ENCODE results near the gene ZNF367. TPM values are rescaled to one million over a fixed set of nuclear protein-coding genes. Genes with fewer than 3 reads are reported as not detected.

ZNF367 gene
- total RNA-seq, 1 donor from 2014 or later = 4.3 TPM

DNA sequence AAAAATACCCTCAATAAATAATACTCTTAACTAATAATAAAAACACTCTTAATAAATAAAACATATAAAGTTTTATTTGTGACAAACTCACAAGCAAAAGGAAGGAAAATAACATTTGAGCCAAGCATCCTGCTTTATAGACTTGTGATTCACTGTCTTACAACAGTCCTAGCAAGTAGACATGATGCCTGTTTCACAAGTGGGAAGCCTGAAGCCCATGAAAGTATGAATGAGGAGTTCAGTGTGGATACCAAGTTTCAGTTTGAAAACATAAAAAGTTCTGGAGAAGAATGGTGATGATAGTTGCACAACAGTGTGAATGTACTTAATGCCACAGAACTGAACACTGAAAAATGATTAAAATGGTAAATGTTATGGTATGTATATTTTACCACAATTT, 42.7 kb upstream of the ZNF367 start:
- no peak overlapping the region for H3K27ac Mint-ChIP-seq
- no peak for ATAC-seq (ENCODE audit: low read depth)

DNA sequence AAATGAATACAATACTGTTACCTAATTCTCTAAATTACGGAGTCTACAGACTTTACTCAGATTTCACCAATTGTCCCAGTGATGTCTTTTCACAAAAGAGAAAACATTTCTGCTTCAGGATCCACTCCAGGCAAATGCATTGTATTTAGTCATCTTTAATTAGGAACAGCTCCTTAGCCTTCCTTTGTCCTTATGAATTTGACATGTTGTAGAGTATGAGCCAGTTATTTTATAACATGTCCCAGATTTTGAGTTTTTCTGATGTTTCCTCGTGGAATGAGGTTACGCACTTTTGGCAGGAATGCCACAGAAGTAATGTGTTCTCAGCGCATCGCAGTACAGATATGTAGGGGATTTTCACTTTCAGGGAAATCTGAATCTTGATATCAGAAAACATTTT, 42.3 kb upstream of the ZNF367 start:
- CTCF ChIA-PET = interaction anchor here (1.3 kb wide), 1 partner anchor 11 kb away, joined by 3 read pairs; the partner anchor contains the start of gene HABP4
- intact Hi-C loops (cut with micrococcal nuclease) = no loop called here

More for the DNA sequence above, 42.7 kb upstream of the ZNF367 start:
- H3K9me3 Mint-ChIP-seq = no peaks in the 10 kb centered on the region
- ChIA-PET CTCF (interaction anchor here (1.3 kb wide), 1 partner anchor 11 kb away, joined by 3 read pairs; the partner anchor contains the start of gene HABP4), POLR2A (no interaction called here)
- H3K36me3 Mint-ChIP-seq (ENCODE audit: low read depth) = peaks cover 27% of the 10 kb centered on the region
- no peak overlapping the region for H3K4me3 Mint-ChIP-seq
- no peaks in the 10 kb centered on the region for H3K27me3 Mint-ChIP-seq
- no peak for DNase-seq
- intact Hi-C loops (cut with micrococcal nuclease) = no loop called here
- no peaks in the 10 kb centered on the region for H3K4me1 Mint-ChIP-seq
- TF ChIP-seq, protein P1, sequence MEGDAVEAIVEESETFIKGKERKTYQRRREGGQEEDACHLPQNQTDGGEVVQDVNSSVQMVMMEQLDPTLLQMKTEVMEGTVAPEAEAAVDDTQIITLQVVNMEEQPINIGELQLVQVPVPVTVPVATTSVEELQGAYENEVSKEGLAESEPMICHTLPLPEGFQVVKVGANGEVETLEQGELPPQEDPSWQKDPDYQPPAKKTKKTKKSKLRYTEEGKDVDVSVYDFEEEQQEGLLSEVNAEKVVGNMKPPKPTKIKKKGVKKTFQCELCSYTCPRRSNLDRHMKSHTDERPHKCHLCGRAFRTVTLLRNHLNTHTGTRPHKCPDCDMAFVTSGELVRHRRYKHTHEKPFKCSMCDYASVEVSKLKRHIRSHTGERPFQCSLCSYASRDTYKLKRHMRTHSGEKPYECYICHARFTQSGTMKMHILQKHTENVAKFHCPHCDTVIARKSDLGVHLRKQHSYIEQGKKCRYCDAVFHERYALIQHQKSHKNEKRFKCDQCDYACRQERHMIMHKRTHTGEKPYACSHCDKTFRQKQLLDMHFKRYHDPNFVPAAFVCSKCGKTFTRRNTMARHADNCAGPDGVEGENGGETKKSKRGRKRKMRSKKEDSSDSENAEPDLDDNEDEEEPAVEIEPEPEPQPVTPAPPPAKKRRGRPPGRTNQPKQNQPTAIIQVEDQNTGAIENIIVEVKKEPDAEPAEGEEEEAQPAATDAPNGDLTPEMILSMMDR (IDR thresholded peaks at IDR 0.05) = no peak

DNA sequence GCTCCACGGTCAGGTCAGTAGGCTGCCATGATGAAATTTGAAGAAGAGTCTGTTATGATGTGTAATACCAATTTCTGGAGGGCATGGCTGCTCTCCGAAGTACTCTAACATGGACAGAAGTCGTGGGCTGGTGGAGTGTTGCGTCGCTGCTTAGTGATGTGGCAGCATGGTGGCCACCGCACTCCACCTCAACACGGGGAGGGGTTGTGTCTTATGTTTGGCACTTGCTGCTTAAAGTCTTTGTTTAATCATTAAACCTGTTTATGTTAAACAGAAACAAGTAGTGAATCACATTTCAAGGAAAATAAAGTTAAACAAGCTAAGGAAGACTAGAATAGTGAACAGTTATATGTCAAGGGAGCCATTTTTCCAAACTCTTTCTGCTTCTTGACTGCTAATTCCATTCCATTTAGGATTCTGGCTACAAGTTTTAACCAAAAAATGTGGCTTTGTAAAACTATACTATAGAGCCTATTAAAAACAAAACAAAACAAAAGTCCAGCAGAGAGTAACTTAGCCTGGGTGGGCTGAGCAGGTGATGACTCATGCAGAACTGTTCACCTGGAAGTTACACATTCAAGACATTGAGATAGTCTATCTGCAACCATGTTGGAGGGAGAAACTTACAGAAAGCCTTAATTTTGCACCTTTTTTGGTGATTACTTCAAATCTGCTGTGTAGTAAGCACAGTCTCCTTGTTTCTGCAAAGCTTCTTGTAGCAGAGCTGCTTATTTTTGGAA, 41.3 kb upstream of the ZNF367 start:
- ChIA-PET POLR2A (no interaction called here), CTCF (no interaction called here)
- Mint-ChIP-seq H3K4me1 (no peaks in the 10 kb centered on the region), H3K27ac (no peak overlapping the region), H3K36me3 (ENCODE audit: low read depth) (peaks cover 17% of the 10 kb centered on the region), H3K27me3 (no peaks in the 10 kb centered on the region), H3K9me3 (no peaks in the 10 kb centered on the region), H3K4me3 (no peak overlapping the region)
- no peak for ATAC-seq (ENCODE audit: low read depth)
- TF ChIP-seq, protein P1 (IDR thresholded peaks at IDR 0.05) = no peak
- intact Hi-C loops (cut with micrococcal nuclease) = loop anchor here (10.0 kb wide), 1 partner anchor 395 kb away; the partner anchor contains the start of gene ZNF782
- DNase-seq = no peak

More for the DNA sequence above, 42.3 kb upstream of the ZNF367 start:
- no peak for DNase-seq
- Mint-ChIP-seq H3K27ac (no peak overlapping the region), H3K9me3 (no peaks in the 10 kb centered on the region), H3K4me1 (no peaks in the 10 kb centered on the region), H3K36me3 (ENCODE audit: low read depth) (peaks cover 22% of the 10 kb centered on the region), H3K4me3 (no peak overlapping the region), H3K27me3 (no peaks in the 10 kb centered on the region)
- ATAC-seq (ENCODE audit: low read depth) = no peak
- POLR2A ChIA-PET = no interaction called here
- TF ChIP-seq, protein P1 (IDR thresholded peaks at IDR 0.05) = no peak

DNA sequence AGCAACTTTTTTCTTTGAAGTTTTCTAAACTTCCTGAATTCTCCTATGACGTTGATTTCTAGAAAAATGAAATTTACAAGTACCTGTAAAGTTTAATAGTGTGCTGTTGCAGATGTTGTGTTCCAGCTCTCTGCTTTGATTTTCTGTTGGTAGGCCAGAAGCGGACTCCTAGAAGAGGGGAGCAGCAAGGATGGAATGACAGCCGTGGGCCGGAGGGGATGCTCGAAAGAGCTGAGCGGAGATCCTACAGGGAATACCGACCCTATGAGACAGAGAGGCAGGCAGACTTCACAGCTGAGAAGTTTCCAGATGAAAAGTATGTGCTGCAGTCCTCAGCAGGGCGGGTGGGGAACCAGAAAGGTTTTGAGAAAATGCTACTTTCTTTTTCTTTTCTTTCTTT, 40.1 kb upstream of the ZNF367 start:
- Mint-ChIP-seq H3K27ac (no peak overlapping the region), H3K9me3 (no peaks in the 10 kb centered on the region), H3K27me3 (no peaks in the 10 kb centered on the region), H3K4me3 (no peak overlapping the region), H3K36me3 (ENCODE audit: low read depth) (peaks cover 17% of the 10 kb centered on the region), H3K4me1 (no peaks in the 10 kb centered on the region)
- POLR2A ChIA-PET = no interaction called here
- TF ChIP-seq, protein P1 (IDR thresholded peaks at IDR 0.05) = no peak
- no peak for ATAC-seq (ENCODE audit: low read depth)
- no peak for DNase-seq
- intact Hi-C loops (cut with micrococcal nuclease) = loop anchor here (10.0 kb wide), 1 partner anchor 397 kb away; the partner anchor contains the start of gene ZNF782
- CTCF ChIA-PET = no interaction called here

DNA sequence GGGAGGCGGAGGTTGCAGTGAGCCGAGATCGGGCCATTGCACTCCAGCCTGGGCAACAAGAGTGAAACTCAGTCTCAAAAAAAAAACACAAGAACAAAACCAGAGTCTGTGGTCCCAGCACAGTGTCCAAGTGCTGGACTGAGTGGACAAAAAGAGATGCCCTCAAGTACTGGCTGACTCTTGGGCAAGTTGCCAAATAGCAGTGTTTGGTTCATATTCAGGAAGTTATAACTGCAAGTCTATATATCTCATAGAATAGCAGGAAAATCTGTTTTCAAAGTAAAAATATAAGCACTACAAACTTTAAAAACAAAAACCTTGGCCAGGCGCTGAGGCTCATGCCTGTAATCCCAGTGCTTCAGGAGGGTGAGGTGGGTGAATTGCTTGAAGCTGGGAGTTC, 39.1 kb upstream of the ZNF367 start:
- DNase-seq = no peak
- no peaks in the 10 kb centered on the region for H3K4me1 Mint-ChIP-seq
- intact Hi-C loops (cut with micrococcal nuclease) = loop anchor here (10.0 kb wide), 1 partner anchor 398 kb away; the partner anchor contains the start of gene ZNF782
- no peak overlapping the region for H3K27ac Mint-ChIP-seq
- POLR2A ChIA-PET = no interaction called here
- H3K27me3 Mint-ChIP-seq = no peaks in the 10 kb centered on the region
- H3K9me3 Mint-ChIP-seq = no peaks in the 10 kb centered on the region
- H3K36me3 Mint-ChIP-seq (ENCODE audit: low read depth) = peaks cover 17% of the 10 kb centered on the region
- CTCF ChIA-PET = no interaction called here
- TF ChIP-seq, protein P1 (IDR thresholded peaks at IDR 0.05) = no peak
- no peak for ATAC-seq (ENCODE audit: low read depth)
- no peak overlapping the region for H3K4me3 Mint-ChIP-seq

Measured in activated B cell treated with CpG ODN at 0.5 μM for 24 hours (primary cell).